ENCODE results near the gene ESYT3. TPM values are rescaled to one million over a fixed set of nuclear protein-coding genes. Genes with fewer than 3 reads are reported as not detected.

The ESYT3 gene
- total RNA-seq, 1 experiment from 2014 or later = 6.4 TPM

DNA sequence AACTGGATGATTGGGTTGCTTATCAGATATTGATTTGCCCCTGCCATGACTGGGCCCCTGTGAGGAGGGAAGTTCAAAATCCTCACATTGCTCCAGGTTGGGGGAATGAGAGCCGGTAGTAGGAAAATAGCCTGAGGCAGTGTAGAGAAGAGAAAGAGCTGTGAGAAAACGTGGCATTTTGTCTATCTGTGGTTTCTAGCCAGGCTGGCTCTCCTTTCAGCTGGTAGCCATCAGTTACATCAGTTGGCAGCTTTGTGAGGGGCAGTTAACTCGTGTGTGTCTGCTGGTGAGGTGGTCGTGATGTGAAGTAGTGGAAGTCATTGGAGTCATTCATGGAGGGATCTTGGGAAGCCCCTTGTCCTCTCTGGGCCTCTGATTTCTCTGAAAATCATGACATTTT is 5.2 kb downstream of the ESYT3 start:
- H3K9me2 ChIP-seq (ENCODE audit: insufficient read depth) = no peaks in the 10 kb centered on the region
- H2AFZ ChIP-seq = no peak overlapping the region
- H3K4me3 ChIP-seq = no peak overlapping the region
- H3F3A ChIP-seq (ENCODE audit: insufficient read depth, low read depth) = peaks cover 2% of the 10 kb centered on the region; the same call in 1 of the 2 replicates
- H3K36me3 ChIP-seq (ENCODE audit: low read depth) = no peaks in the 10 kb centered on the region
- no peak for DNase-seq
- TF ChIP-seq EZH2 (IDR thresholded peaks at IDR 0.05; ENCODE audit: low read depth) = no peak
- TF ChIP-seq, protein P1, sequence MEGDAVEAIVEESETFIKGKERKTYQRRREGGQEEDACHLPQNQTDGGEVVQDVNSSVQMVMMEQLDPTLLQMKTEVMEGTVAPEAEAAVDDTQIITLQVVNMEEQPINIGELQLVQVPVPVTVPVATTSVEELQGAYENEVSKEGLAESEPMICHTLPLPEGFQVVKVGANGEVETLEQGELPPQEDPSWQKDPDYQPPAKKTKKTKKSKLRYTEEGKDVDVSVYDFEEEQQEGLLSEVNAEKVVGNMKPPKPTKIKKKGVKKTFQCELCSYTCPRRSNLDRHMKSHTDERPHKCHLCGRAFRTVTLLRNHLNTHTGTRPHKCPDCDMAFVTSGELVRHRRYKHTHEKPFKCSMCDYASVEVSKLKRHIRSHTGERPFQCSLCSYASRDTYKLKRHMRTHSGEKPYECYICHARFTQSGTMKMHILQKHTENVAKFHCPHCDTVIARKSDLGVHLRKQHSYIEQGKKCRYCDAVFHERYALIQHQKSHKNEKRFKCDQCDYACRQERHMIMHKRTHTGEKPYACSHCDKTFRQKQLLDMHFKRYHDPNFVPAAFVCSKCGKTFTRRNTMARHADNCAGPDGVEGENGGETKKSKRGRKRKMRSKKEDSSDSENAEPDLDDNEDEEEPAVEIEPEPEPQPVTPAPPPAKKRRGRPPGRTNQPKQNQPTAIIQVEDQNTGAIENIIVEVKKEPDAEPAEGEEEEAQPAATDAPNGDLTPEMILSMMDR (conservative IDR thresholded peaks at IDR 0.05) = no peak
- no peaks in the 10 kb centered on the region for H4K20me1 ChIP-seq (ENCODE audit: insufficient read depth)
- no peaks in the 10 kb centered on the region for H3K9me3 ChIP-seq (ENCODE audit: insufficient read depth, low read depth)
- no peak overlapping the region for H3K27ac ChIP-seq
- no peaks in the 10 kb centered on the region for H3K79me2 ChIP-seq (ENCODE audit: low read depth)
- no peaks in the 10 kb centered on the region for H3K27me3 ChIP-seq (ENCODE audit: insufficient read depth, low read depth)
- H3K4me2 ChIP-seq = no peak overlapping the region
- POLR2A ChIA-PET (ENCODE audit: unreplicated experiment) = no interaction called here
- CTCF ChIA-PET = no interaction called here
- no peaks in the 10 kb centered on the region for H3K4me1 ChIP-seq (replicated peaks; ENCODE audit: insufficient read depth)
- no TSS peak for BruUV-seq (replicated peaks)
- intact Hi-C loops (cut with micrococcal nuclease; ENCODE audit: unreplicated experiment) = no loop called here

DNA sequence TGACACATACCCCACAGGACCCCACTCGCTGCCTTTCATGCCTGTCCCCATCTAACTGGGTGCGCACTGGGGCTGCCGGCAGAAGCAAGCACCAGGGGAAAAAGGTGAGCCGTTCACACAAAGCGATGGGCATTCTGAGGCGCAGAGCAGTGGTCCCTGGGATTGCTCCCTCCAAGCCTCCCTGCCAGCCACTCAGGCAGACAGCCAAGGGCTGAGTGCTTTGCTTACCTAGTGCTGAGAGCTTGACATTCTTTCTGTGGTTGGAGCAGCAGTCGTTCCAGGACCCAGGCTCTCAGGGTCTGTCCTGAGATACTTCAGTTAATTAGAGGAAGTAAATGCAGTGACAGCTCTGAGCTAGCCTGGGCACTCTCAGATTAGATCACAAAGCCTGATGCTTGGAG is 5.7 kb downstream of the ESYT3 start:
- Histone ChIP-seq H3F3A (ENCODE audit: insufficient read depth, low read depth) (no peaks in the 10 kb centered on the region), H3K79me2 (ENCODE audit: low read depth) (no peaks in the 10 kb centered on the region), H3K4me2 (no peak overlapping the region), H3K9me3 (ENCODE audit: insufficient read depth, low read depth) (no peaks in the 10 kb centered on the region), H3K27me3 (ENCODE audit: insufficient read depth, low read depth) (no peaks in the 10 kb centered on the region), H3K9me2 (ENCODE audit: insufficient read depth) (no peaks in the 10 kb centered on the region), H3K27ac (no peak overlapping the region), H3K4me1 (replicated peaks; ENCODE audit: insufficient read depth) (no peaks in the 10 kb centered on the region), H3K36me3 (ENCODE audit: low read depth) (no peaks in the 10 kb centered on the region), H3K4me3 (no peak overlapping the region), H4K20me1 (ENCODE audit: insufficient read depth) (no peaks in the 10 kb centered on the region), H2AFZ (no peak overlapping the region)
- CTCF ChIA-PET = no interaction called here
- intact Hi-C loops (cut with micrococcal nuclease; ENCODE audit: unreplicated experiment) = no loop called here
- POLR2A ChIA-PET (ENCODE audit: unreplicated experiment) = no interaction called here
- DNase-seq = no peak
- TF ChIP-seq EZH2 (IDR thresholded peaks at IDR 0.05; ENCODE audit: low read depth) = no peak
- TF ChIP-seq, protein P1 (conservative IDR thresholded peaks at IDR 0.05) = no peak
- no TSS peak for BruUV-seq (replicated peaks)

DNA sequence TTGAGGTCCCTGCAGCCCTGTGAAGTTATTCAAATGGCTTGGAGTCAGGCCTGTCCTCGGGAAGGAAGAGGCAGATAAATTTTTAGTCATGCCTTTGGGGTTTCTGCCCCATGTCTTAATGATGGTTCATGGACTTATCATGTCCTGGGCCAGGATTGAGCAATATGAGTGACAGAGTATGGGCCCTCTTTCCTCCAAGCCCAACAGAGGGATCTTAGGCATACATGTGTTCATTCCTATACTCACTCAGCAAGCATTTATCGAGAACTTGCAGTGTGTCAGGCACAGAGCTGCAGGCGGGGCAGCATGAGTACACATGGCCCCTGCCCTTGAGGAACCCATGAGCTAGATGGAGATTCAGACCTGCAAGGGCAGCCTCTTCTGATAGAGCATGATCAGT is 6.2 kb downstream of the ESYT3 start:
- Histone ChIP-seq H3K4me2 (no peak overlapping the region), H4K20me1 (ENCODE audit: insufficient read depth) (no peaks in the 10 kb centered on the region), H3K9me3 (ENCODE audit: insufficient read depth, low read depth) (no peaks in the 10 kb centered on the region), H3K4me3 (no peak overlapping the region), H3K27ac (no peak overlapping the region), H3F3A (ENCODE audit: insufficient read depth, low read depth) (no peaks in the 10 kb centered on the region), H3K36me3 (ENCODE audit: low read depth) (no peaks in the 10 kb centered on the region), H3K9me2 (ENCODE audit: insufficient read depth) (no peaks in the 10 kb centered on the region), H2AFZ (no peak overlapping the region), H3K79me2 (ENCODE audit: low read depth) (no peaks in the 10 kb centered on the region), H3K4me1 (replicated peaks; ENCODE audit: insufficient read depth) (no peaks in the 10 kb centered on the region), H3K27me3 (ENCODE audit: insufficient read depth, low read depth) (no peaks in the 10 kb centered on the region)
- ChIA-PET CTCF (no interaction called here), POLR2A (ENCODE audit: unreplicated experiment) (no interaction called here)
- intact Hi-C loops (cut with micrococcal nuclease; ENCODE audit: unreplicated experiment) = no loop called here
- no peak for DNase-seq
- TF ChIP-seq, protein P1 (conservative IDR thresholded peaks at IDR 0.05) = no peak
- no peak for TF ChIP-seq EZH2 (IDR thresholded peaks at IDR 0.05; ENCODE audit: low read depth)
- no TSS peak for BruUV-seq (replicated peaks)

Measured in PC-9 (cell line).